ENCODE results near the gene CFAP77. TPM values are rescaled to one million over a fixed set of nuclear protein-coding genes. Genes with fewer than 3 reads are reported as not detected.

Gene CFAP77
- total and polyA plus RNA-seq, 9 of the 15 experiments (the other 6 are each of a cell fraction or from before 2014, with no cell fraction given), result not detected

- TF ChIP-seq ELK1 (CRISPR knock-in tag; IDR thresholded peaks at IDR 0.05) (no peak), ZNF23 (CRISPR knock-in tag; IDR thresholded peaks at IDR 0.05) (no peak), MTA1 (IDR thresholded peaks at IDR 0.05; ENCODE audit: borderline replicate concordance) (no peak), CHD1 (IDR thresholded peaks at IDR 0.05; ENCODE audit: low read length) (no peak), ZNF395 (CRISPR knock-in tag; IDR thresholded peaks at IDR 0.05) (no peak), MXD1 (CRISPR knock-in tag; IDR thresholded peaks at IDR 0.05; ENCODE audit: borderline replicate concordance, poor library complexity, severe bottlenecking) (no peak), FIP1L1 (IDR thresholded peaks at IDR 0.05; ENCODE audit: low read depth, low read length, poor library complexity, severe bottlenecking) (no peak), HDAC2 (IDR thresholded peaks at IDR 0.05) (no peak), MXI1 (IDR thresholded peaks at IDR 0.05; ENCODE audit: low read depth, low read length) (no peak), NFYB (IDR thresholded peaks at IDR 0.05; ENCODE audit: extremely low read depth, insufficient read length) (no peak), MAFK (IDR thresholded peaks at IDR 0.05; ENCODE audit: low read length) (no peak), TCF15 (CRISPR knock-in tag; IDR thresholded peaks at IDR 0.05) (no peak), ZBTB33 (CRISPR knock-in tag; IDR thresholded peaks at IDR 0.05) (no peak), OTX1 (CRISPR knock-in tag; IDR thresholded peaks at IDR 0.05) (no peak), HEY1 (CRISPR knock-in tag; IDR thresholded peaks at IDR 0.05; ENCODE audit: borderline replicate concordance) (no peak), FOXK2 (conservative IDR thresholded peaks at IDR 0.05 in 1 of 2, IDR thresholded peaks at IDR 0.05 in 1 of 2; ENCODE audit: low read depth in 2 of 2) (peak in 1 of 2 experiments; percentile 98; a peak in 2 of 4 replicates), ZNF717 (CRISPR knock-in tag; IDR thresholded peaks at IDR 0.05) (no peak), SMARCA4 (IDR thresholded peaks at IDR 0.05) (no peak), ZNF140 (CRISPR knock-in tag; IDR thresholded peaks at IDR 0.05) (no peak), ZNF79 (CRISPR knock-in tag; IDR thresholded peaks at IDR 0.05; ENCODE audit: low read depth) (no peak)
These were observed at the start of gene CFAP77 (continued) for GRCh38 chr9:132409828-132410528.

Measured in K562 (cell line).